Fibroblast of mammary gland (primary cell): Measurements from ENCODE around the gene EP400.

Experiments used
- DNase-seq: peaks from one replicate; pipeline ENCODE4 v3.0.0-alpha.2; 2010; ENCODE audit warnings: low read depth
- H3K4me3 ChIP-seq: 2 replicates; pipeline ENCODE4 v1.5.1; 2011; ENCODE audit warnings: low read depth, mild to moderate bottlenecking, low read length, moderate library complexity; ENCODE audit not compliant: control insufficient read depth
- TF ChIP-seq, protein P1 (sequence below): conservative IDR thresholded peaks from 2 replicates; pipeline ENCODE4 v1.5.1; 2011; ENCODE audit warnings: low read depth, low read length, inconsistent platforms; ENCODE audit not compliant: control insufficient read depth, insufficient read depth

EP400 gene, protein sequence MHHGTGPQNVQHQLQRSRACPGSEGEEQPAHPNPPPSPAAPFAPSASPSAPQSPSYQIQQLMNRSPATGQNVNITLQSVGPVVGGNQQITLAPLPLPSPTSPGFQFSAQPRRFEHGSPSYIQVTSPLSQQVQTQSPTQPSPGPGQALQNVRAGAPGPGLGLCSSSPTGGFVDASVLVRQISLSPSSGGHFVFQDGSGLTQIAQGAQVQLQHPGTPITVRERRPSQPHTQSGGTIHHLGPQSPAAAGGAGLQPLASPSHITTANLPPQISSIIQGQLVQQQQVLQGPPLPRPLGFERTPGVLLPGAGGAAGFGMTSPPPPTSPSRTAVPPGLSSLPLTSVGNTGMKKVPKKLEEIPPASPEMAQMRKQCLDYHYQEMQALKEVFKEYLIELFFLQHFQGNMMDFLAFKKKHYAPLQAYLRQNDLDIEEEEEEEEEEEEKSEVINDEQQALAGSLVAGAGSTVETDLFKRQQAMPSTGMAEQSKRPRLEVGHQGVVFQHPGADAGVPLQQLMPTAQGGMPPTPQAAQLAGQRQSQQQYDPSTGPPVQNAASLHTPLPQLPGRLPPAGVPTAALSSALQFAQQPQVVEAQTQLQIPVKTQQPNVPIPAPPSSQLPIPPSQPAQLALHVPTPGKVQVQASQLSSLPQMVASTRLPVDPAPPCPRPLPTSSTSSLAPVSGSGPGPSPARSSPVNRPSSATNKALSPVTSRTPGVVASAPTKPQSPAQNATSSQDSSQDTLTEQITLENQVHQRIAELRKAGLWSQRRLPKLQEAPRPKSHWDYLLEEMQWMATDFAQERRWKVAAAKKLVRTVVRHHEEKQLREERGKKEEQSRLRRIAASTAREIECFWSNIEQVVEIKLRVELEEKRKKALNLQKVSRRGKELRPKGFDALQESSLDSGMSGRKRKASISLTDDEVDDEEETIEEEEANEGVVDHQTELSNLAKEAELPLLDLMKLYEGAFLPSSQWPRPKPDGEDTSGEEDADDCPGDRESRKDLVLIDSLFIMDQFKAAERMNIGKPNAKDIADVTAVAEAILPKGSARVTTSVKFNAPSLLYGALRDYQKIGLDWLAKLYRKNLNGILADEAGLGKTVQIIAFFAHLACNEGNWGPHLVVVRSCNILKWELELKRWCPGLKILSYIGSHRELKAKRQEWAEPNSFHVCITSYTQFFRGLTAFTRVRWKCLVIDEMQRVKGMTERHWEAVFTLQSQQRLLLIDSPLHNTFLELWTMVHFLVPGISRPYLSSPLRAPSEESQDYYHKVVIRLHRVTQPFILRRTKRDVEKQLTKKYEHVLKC (N-terminal part only)

DNA sequence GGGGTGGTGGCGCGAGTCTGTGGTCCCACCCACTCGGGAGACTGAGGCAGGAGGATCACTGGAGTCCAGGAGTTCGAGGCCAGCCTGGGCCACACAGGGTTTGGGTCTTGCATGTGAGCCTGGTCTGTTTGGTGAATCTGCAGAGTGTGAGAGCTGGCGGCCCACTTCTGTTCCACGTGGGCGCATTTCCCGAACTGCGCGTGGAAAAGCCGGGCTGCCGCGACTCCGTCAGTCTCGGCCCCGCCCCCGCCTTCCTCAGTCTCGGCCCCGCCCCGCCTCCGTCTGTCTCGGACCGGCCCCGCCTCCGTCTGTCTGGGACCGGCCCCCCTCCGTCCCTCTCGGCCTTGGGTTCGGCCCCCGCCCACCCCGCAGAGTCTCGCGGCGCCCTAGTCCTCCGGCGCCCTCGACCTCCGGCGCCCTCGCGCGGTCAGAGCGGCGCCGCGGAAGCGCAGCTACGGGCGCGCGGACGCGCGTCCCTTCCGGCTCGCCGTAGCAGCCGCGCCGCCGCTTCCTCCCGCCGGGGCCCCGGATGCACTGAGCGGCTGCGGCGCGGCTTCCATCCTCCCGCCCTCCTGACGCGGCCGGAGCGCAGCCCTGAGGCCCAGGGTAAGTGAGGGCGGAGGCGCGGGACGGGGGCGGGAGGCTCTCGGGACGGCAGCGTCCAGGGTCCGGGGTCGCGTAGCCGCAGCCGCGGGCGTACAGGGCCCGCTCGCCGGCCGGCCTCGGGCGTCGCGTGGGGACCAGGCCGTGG is at the start of gene EP400:
Gene EP400 (plus strand): TSS at position 512 of the 751 bp plus-strand sequence. CDS start 10,678 bp downstream, outside the sequence.
- DNase-seq, result peak; percentile 88
- peak within 1 kb of the TSS; percentile 82 for H3K4me3 ChIP-seq
- TF ChIP-seq, protein P1, sequence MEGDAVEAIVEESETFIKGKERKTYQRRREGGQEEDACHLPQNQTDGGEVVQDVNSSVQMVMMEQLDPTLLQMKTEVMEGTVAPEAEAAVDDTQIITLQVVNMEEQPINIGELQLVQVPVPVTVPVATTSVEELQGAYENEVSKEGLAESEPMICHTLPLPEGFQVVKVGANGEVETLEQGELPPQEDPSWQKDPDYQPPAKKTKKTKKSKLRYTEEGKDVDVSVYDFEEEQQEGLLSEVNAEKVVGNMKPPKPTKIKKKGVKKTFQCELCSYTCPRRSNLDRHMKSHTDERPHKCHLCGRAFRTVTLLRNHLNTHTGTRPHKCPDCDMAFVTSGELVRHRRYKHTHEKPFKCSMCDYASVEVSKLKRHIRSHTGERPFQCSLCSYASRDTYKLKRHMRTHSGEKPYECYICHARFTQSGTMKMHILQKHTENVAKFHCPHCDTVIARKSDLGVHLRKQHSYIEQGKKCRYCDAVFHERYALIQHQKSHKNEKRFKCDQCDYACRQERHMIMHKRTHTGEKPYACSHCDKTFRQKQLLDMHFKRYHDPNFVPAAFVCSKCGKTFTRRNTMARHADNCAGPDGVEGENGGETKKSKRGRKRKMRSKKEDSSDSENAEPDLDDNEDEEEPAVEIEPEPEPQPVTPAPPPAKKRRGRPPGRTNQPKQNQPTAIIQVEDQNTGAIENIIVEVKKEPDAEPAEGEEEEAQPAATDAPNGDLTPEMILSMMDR, result no peak

DNA sequence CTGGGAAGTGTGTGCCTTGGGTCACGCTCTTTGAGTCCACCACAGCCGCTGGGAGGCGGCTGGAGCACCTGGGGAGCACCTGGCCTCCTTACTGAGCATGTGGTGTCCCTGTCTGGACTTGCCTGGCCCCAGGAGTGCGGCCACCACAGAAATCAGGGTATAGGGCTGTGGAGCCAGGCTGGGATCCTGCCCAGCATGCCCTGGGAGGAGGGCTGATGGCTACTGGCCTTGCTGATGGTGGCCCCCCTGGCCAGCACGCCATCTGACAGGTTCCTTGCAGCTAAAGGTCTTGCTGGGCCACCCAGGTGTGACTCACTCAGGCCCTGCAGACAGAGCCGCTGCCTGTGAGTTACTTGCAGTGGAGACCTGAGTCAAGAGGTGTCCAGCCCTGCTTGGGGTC is 49.3 kb upstream of the EP400 start:
- no peak for DNase-seq
- no peak overlapping the region for H3K4me3 ChIP-seq
- TF ChIP-seq, protein P1, result no peak

DNA sequence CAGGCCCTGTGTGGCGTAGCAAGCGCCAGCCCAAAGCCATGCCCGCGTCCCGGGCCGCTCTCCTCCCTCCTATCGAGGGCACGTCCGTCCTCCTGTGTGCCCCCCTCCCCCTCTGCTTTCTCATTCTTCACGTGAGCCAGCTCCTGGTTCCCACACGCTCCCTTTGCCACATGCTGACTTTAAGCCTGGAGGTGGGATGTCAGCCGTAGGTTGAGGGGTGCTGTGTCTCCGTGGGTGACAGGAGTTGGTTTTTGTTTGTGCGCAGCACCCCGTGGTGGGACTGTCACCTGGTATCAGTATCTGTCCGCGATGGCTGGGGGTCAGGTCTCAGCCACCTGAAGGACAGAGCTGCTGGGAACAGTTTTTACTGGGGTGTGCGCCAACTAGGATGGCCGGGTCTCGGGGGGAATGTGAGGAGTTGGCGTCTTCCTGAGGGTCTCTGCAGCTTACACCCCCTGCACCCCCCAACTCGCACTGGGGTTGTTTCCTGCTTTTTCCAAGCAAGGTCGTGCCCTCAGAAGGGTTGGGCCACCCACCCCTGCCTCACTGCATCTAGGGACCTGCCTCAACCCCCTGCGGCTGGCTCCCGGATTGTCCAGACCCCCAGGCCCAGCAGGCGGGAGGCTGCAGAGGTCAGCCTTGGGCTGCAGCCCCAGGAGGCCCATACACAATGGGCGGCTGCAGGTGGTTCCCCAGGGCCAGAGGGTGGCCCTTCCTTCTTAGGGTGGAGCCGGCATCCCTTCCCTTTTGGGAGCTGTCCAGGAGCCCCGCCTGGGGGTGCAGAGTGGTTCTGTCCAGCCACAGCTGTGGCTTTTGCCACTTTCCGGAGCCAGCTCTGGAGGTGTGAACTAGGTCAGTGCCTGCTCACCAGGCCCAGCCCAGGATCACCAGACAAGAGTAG is 48.1 kb upstream of the EP400 start:
- TF ChIP-seq, protein P1, result no peak
- no peak for DNase-seq
- H3K4me3 ChIP-seq, result no peak overlapping the region

DNA sequence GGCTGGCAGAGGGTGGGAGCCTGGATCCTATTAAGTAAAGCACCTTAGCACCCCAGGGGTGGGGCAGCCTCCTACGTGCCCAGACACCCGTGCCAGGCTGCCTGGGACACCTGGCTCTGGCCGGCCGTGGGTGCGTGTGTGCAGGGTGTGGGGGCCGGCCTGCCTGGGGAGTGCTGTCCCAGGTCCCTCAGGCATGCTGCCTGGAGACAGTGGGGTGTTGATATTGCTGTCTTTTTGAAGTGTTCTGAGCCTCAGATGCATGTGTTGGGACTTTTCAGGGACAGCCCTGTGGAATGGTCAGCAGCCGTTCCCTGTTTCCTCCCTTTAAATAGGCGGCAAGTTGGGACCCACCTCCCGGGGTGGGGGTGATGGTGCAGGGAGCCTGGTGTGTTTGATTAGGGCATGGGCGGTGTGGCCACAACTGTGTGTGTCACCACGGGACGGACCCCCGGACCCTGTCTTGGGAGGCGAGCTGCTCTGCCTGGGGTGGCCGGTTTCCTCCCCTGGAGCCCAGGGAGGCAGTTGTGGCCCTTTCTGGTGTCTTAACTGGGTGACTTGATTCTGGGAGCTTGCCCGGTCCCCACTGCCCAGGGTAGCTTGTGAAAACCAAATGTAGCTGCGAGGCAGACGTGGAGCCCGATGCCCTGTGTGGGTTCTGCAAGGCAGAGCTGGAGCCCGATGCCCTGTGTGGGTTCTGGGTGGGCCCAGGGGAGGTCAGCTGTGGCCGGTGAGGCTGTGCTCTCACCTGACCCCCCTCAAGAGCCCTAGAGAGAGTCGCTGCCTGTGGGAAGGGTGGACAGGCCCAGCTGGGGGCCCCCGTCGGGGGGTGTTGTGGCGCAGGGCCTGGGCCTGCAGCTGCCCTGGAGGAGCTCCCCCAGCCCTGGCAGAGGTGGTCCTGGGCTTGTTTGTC is 47.2 kb upstream of the EP400 start:
- TF ChIP-seq, protein P1, result no peak
- H3K4me3 ChIP-seq, result no peak overlapping the region
- no peak for DNase-seq
